NCI-H1436 treated with DMSO at 0.1 percent for 48 hours (cell line): ENCODE data around the gene SPATA1.
"Not testable (repeated sequence)": the region's sequence is repeated elsewhere in the genome, so short reads cannot be mapped to it uniquely, and the experiment has no call there.

ENCODE experiments used
- DNase-seq: peaks from one replicate; lab custom pipeline; 2025; lab: John Stamatoyannopoulos, UW

SPATA1 gene

DNA sequence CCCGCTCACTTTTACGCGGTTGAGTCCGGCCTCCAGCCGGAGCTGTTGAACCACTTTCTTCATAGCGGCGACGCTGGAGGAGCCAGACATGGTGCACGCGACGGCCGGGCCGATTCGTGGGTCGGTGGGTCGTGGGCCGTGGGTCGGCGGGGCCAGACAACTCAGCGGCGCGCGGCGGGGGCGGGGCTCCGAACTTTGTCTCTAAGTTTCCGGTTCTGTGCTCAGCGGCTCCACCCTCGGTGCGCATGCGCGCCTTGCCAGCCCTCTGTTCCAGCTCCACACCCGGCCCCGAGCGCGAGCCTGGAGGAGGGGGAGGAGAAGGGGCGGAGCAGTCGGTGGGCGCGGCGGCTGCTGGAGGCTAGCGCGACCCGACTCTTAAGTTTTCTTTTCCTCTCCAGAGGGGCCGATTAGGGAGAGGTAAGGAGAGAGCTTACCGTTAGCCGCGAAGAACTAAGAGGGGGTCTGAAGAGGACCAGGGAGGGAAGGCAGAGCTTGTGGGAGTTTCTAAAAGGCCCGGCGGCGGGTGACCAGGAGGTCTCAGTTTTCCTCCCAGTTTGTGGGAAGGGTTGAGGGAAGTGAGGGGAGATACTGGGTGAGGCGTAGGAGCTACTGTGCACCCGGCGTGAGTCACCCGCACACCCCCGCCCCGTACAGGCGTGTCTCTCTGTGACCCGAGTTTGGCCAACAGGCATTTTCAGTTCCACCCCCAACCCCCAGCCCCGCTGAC is at the start of gene SPATA1, which contains the start of gene GNG5:
TSS of gene SPATA1 (plus strand) at position 385 of the 727 bp plus-strand sequence. CDS start 9,974 bp downstream, outside the sequence.
TSS of gene GNG5 (minus strand) at position 580 of the 727 bp plus-strand sequence. CDS start at position 90, 490 bp downstream.
- DNase-seq = peak; percentile 75

DNA sequence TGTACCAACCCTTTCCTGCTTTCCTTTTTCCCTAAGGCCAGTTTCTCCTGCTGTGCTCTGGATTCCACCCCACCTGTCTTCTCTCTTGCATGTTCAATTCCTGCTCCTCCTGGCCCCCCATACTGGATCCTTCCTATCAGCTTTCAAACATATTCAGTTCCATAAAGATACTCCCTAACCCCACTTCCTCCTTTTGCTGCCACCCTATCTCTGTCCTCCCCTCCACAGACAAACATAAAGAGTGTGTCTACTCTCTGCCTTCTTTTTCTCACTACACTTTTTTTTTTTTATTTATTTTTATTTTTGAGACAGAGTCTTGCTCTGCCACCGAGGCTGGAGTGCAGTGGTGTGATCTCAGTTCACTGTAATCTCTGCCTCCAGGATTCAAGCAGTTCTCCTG is 44.1 kb upstream of the SPATA1 start:
- no peak for DNase-seq

DNA sequence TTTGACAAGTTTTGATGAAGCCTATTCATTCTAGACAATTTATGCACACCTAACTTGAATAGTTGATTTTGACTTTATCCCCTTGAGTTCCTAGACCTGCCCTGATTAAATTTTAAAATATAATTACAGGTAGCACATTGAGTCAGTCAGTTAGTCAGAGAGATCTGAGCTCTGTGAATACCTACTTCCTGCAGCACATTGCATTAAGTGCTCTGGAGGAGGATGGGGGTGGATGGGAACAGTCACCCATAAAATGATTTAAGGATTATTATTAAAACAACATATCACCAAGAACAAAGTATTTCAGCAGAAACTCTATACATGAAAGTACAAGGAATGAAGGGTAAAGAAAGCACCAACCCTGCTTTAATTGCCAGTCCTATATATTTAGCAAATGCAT is 38.9 kb upstream of the SPATA1 start:
- DNase-seq = no peak

- DNase-seq = no peak
Measured at GRCh38 chr1:84476225-84476624, 30.0 kb upstream of the SPATA1 start.

DNA sequence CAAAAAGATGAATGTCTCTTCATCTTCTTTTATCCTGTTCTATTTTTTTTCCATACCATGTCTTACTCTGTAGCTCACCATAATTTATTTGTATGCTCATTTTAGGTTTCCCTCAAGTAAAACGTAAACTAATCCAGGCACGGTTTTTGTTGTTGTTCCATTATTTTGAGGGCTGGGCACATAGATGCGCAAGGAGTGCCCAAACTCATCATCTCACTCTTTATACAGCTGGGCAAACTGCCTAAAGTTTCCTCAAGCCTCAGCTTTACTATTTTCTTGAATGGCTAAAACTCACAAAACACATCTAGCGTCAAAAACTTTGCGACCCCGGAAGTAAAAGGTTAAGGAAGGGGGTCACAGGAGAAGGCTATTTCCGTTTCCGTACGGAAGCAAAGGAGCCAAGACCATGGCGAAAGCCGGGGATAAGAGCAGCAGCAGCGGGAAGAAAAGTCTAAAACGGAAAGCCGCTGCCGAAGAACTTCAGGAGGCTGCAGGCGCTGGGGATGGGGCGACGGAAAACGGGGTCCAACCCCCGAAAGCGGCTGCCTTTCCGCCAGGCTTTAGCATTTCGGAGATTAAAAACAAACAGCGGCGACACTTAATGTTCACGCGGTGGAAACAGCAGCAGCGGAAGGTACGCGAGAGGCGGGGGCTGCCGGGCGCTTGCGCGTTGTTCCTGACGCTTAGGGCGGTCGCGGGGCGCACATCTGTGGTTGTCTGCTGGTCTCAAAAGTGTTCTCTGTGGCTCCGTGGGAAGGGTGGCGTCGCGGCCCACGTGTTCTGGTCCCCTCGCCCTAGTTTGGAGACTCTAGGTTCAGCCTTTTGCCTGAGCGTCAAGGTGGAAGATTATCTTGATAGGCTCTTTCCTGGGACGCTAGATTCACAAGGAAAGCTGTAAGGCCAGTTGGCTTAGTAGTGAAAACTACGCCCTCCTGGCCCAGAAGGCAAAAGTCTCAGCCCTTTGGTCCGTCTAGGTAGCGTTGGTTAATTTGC is 27.0 kb upstream of the SPATA1 start, which contains the start of gene RPF1:
TSS of gene RPF1 (plus strand) at position 391 of the 993 bp plus-strand sequence. CDS start at position 407, 16 bp downstream.
- peak; percentile 35 for DNase-seq

GRCh38 chr1:84479998-84480397 is 26.2 kb upstream of the SPATA1 start:
- DNase-seq = no peak

DNA sequence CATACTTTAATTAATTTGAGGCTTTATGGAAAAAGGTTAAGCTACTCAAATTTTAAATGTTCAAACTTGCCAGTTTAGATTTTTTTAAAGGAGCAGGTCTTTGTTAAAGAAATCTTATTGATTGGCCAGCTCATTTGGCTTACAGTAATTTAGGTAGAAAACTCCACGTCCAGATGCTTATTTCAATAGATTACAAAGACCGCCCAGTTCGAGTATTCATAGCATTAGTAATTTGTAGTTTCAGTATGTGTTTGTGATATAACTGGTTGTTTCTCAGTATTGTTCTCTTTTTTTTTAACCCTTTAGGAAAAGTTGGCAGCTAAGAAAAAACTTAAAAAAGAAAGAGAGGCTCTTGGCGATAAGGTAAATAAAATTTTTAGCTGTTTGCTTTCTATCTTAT is 25.5 kb upstream of the SPATA1 start:
- DNase-seq = no peak

DNA sequence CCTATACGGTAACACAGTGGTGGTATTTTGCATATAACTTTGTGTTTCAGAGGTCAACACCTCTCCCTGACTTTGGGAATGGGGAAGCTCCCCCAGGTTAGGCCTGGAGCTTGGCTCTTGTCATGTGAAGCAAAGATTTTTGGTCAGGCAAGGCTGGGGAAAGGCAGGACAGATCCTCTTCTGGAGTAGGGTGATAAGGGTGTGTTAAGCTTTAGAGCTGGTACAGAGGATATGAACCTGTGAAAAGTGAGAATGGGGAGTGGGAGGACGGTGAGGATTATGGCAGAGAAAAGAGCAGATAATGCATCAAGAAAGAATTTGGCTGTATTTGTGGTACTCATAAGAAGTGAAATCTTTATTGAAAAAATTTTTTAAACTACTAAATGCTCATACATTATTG is 24.9 kb upstream of the SPATA1 start:
- DNase-seq = no peak

DNA sequence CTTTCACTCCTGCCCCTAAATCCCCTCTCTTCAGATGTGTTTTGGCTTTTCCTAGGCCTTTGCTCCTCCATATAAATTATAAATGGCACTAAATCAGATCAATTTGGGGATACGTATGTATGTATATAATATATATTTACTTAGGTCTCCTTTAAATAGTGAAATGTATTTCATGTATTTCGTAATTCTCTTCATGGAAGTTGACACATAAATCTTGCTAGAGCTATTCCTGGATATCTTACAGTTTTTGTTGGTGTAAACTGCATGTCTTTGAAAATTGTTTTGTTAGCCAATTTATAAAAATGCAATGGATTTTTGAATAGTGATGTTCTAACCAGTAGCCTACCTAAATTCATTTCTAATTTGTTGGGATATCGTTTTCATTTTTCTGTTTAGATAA is 18.1 kb upstream of the SPATA1 start:
- DNase-seq = no peak

GRCh38 chr1:84489766-84490165 is 16.4 kb upstream of the SPATA1 start:
- DNase-seq = no peak

- no peak for DNase-seq
Measured at GRCh38 chr1:84492726-84493125, 13.5 kb upstream of the SPATA1 start.

- no peak for DNase-seq
Measured at GRCh38 chr1:84493747-84494146, 12.4 kb upstream of the SPATA1 start.

DNA sequence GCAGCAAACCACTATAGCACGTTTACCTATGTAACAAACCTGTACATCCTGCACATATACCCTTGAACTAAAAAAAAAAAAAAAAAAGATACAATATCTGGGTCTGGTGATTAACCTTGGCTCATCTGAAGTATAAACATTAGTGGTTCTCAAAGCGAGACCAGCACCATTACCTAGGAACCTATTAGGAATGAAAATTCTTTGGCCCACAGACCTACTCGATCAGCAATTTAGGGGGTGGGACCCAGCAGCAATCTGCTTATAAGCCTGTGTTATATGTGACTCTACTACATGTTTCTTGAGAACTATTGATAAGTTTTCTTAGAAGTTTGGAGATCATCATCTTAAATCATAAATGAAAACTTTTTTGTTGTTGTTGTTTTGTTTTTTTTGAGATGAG is 9.7 kb upstream of the SPATA1 start:
- DNase-seq = no peak

- no peak for DNase-seq
Measured at GRCh38 chr1:84497631-84498275, 8.4 kb upstream of the SPATA1 start.

DNA sequence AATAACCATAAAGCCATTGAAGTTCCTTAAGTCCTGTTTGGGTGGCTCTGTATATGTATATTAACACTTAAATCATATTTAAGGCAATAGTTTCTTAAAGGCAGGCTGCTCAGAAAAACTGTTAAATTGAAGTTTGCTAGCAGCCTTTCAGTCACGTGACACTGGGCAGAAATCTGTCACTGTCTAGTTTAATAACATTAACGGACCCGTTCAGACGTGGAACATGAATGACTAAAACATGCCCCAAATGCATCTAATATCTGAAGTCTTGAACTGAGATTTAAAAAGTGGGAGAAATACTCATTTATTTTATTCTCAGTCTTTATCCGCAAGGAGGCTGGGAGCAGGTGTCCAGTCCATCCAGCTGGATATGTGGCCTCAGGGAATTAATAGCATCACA is 3.3 kb upstream of the SPATA1 start:
- no peak for DNase-seq

GRCh38 chr1:84504580-84505492 is 1.4 kb upstream of the SPATA1 start:
- no peak for DNase-seq

DNA sequence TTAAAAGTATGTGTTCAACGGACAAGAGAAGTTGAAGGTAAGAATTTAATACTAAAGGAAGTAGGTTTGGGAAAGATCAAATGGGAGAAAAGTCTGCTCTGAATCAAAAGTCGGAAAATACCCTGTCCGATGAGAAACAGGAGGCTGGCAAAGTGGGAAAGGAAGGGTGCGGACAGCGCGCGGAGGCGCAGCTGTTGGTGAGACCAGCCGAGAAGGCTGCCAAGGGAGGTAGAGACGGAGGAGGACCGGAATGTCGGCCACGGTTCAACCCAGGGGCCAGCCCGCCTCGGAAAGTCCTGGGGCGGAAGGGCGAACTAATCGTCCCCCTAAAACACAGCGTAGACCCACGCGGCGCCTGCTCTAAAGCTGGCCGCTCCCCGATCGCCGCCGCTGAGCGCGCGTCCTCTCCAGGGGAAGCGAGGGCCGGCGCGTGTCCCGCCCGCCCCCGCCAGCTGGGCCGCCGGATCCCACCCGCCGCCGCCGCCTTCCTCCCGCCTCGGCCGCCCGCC is 639 bp upstream of the SPATA1 start:
- DNase-seq = no peak

GRCh38 chr1:84506729-84507453 is 705 bp downstream of the SPATA1 start:
- no peak for DNase-seq

DNA sequence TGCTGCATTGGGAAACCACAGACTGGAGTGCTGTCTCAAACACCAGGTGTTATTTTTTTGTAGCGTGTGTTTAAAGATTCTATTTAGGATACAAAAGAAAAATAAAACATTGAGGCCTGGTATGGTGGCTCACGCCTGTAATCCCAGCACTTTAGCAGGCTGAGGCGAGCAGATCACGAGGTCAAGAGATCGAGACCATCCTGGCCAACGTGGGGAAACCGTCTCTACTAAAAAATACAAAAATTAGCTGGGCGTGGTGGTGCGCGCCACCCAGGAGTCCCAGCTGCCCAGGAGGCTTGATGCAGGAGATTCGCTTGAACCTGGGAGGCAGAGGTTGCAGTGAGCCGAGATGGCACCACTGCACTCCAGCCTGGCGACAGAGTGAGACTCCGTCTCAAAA is 1.7 kb downstream of the SPATA1 start:
- DNase-seq = not testable (repeated sequence)

DNA sequence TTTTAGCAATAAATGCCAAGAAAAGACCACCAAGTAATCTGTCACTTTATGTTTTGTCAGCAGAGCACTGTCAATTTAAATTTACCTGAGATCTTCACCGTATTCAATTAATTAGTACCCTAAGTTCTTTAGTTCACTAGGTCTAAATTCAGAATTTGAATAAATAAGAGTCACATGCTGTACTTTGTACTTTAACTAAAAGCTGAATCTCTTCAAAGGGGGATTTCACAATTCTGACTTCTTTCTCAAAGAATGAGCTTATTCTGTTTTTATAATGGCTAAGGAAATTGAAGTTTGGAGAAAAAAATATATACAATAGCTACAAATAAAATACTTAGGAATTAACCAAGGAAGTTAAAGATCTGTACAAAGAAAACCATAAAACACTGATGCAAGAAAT is 2.3 kb downstream of the SPATA1 start:
- DNase-seq = no peak
